NB4 (cell line): ENCODE data around the gene SGMS1.

Experiments
- DNase-seq: peaks from one replicate; pipeline ENCODE4 v3.0.0; 2010; ENCODE audit warnings: low read depth
- H3K4me3 ChIP-seq: one replicate; pipeline ENCODE4 v1.5.1; 2011; ENCODE audit warnings: mild to moderate bottlenecking, low read depth, low read length, moderate library complexity
- MYC ChIP-seq: IDR thresholded peaks from 2 replicates; pipeline ENCODE4 v1.6.1; 2011; ENCODE audit warnings: low read depth, low read length
- POLR2A ChIP-seq: IDR thresholded peaks from 2 replicates; pipeline ENCODE4 v1.6.1; 2011; ENCODE audit warnings: mild to moderate bottlenecking; ENCODE audit not compliant: insufficient read length; ENCODE audit errors: extremely low read depth
- TF ChIP-seq, protein P1 (sequence below): IDR thresholded peaks from one replicate; pipeline ENCODE4 v1.5.1; 2012; ENCODE audit warnings: low read depth, low read length
- TF ChIP-seq, protein P2 (sequence below): IDR thresholded peaks from 2 replicates; pipeline ENCODE4 v1.6.1; 2011; ENCODE audit warnings: low read depth, low read length

Gene SGMS1

DNA sequence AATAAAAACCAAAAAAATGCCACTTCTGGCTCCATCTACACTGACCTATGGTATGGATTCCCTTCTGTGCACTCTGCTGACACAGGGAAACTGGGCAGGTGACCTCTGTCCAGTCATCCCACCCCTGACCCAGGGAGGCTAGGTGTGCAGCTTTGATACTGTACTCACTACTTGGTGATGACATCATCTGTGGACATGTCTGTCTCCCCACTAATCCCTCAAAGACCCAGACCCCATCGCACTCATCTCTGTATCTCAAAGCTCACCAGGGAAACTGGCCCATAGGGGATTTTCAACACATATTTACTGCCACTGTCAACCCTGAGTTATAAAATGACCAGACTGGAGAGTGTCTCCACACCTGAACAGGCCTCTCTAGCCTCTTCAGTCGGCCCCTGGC, 10.6 kb downstream of the SGMS1 start:
- no peak overlapping the region for H3K4me3 ChIP-seq
- DNase-seq, result no peak
- TF ChIP-seq MYC, result no peak
- TF ChIP-seq, protein P1, sequence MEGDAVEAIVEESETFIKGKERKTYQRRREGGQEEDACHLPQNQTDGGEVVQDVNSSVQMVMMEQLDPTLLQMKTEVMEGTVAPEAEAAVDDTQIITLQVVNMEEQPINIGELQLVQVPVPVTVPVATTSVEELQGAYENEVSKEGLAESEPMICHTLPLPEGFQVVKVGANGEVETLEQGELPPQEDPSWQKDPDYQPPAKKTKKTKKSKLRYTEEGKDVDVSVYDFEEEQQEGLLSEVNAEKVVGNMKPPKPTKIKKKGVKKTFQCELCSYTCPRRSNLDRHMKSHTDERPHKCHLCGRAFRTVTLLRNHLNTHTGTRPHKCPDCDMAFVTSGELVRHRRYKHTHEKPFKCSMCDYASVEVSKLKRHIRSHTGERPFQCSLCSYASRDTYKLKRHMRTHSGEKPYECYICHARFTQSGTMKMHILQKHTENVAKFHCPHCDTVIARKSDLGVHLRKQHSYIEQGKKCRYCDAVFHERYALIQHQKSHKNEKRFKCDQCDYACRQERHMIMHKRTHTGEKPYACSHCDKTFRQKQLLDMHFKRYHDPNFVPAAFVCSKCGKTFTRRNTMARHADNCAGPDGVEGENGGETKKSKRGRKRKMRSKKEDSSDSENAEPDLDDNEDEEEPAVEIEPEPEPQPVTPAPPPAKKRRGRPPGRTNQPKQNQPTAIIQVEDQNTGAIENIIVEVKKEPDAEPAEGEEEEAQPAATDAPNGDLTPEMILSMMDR, result no peak
- no peak for TF ChIP-seq POLR2A
- TF ChIP-seq, protein P2, sequence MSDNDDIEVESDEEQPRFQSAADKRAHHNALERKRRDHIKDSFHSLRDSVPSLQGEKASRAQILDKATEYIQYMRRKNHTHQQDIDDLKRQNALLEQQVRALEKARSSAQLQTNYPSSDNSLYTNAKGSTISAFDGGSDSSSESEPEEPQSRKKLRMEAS, result no peak

DNA sequence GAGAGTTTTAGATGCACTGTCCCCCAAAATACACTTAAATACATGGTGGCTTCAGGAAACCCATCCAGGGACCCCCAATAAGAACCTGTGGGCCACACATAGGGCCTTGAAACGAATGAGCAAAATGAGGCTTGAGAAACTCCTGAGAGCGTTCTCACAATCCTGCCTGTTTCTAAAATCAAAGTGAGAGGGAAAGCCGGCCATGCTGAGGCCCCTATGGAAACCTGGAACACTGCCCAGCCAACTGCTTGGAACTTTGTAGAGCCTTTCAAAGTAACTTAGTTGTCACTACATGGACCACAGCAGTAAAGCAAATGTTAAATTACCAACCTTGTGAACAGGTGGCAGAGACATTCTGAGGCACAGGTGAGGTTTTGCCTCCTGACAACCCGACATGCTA, 13.4 kb downstream of the SGMS1 start:
- no peak overlapping the region for H3K4me3 ChIP-seq
- DNase-seq, result no peak
- TF ChIP-seq POLR2A (no peak), MYC (no peak)
- TF ChIP-seq, protein P1, result no peak
- TF ChIP-seq, protein P2, result no peak

DNA sequence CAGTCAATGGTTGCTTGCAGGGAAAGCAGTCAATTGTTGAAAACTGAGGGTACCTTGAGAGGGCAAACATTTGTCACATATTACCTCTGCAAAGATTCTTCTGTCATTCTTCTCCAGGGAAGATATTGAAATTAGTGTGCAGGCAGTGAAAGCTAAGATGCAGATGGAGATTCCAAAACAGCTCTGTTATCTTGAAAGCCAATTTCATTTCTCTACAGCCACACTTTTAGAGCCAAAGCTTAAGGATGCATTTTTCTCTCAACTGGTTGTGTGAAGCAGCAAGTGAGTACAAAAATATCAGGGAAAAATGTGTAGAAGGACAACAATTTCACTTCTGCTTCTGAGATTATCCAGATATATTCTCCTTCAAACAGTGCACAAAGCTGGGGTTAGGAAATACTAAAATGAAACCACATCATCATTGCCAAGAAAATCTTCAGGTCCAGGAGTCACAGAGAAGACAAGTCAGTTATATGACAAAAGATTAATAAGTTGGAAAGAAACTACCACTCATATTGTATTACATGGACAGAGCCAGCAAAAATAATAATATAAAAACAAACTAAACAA, 16.3 kb downstream of the SGMS1 start:
- TF ChIP-seq, protein P2, result no peak
- TF ChIP-seq MYC, result no peak
- H3K4me3 ChIP-seq, result no peak overlapping the region
- DNase-seq, result no peak

DNA sequence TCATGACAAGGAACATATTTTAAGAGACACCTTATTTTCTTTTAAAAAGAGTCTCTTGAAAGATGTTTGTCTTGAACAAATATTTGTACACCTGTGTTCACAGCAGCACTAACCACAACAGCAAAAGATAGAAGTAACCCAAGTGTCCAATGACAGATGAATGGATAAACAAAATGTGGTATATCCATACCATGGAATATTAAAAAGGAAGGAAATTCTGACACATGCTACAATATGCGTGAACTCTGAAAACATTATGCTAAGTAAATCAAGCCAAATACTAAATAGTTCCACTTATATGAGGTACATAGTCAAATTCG, 17.8 kb downstream of the SGMS1 start:
- H3K4me3 ChIP-seq, result no peak overlapping the region
- no peak for TF ChIP-seq MYC
- TF ChIP-seq, protein P2, result no peak
- no peak for TF ChIP-seq POLR2A
- TF ChIP-seq, protein P1, result no peak
- no peak for DNase-seq

DNA sequence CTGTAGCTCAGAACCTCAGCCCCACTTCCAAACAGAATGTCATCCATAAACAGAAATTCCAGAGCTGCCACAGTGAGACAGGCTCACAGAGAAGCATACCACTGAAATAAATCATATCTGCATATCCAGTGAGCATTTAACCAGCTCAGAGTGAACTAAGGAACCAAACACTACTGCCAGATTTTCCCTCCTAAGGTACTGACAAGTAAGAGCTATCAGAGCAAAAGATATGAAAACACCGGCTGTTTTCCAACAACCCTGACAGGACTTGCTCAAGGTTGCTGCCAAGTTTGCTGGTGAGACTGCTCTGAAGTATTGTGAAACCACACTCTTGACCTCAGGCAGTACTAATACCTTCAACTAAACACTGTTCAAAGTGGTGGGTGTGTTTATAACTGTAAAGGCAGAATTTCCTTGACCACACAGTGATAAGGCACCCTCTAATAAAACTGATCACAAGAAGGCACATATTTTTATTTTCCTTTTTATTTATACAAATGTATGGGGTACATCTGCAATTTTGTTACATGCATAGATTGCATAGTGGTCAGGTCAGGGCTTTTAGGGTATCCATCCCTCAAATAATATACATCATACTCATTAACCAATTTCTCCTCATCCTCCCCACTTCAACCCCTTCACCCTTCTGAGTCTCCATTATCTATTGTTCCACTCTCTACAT, 18.3 kb downstream of the SGMS1 start:
- DNase-seq, result peak; percentile 73
- TF ChIP-seq, protein P2, result no peak
- TF ChIP-seq MYC (no peak), POLR2A (no peak)
- TF ChIP-seq, protein P1, result no peak
- H3K4me3 ChIP-seq, result no peak overlapping the region

DNA sequence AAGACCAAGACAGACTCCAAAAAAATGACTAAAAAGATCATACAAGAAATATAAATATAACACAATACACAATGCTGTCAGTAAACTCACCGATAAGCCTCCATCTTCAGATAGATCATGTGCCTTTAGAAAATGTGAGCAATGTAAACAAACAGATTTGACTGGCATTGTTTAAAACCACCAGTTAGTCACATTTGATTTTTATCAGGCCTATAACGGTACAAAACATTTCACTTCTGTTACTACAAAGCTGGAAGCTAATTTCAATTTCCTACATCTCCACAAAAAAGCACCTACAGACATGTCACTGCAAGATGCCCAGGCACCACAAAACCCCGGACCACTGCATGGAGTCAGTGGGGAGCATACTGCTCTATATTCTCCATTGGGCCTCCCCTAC, 18.9 kb downstream of the SGMS1 start:
- TF ChIP-seq POLR2A, result no peak
- TF ChIP-seq, protein P1, result no peak
- TF ChIP-seq, protein P2, result no peak
- H3K4me3 ChIP-seq, result no peak overlapping the region
- DNase-seq, result no peak
